ENCODE results near the gene MAP7. TPM values are rescaled to one million over a fixed set of nuclear protein-coding genes. Genes with fewer than 3 reads are reported as not detected.

The MAP7 gene
- total RNA-seq, 1 experiment from 2014 or later = 1.3 TPM

DNA sequence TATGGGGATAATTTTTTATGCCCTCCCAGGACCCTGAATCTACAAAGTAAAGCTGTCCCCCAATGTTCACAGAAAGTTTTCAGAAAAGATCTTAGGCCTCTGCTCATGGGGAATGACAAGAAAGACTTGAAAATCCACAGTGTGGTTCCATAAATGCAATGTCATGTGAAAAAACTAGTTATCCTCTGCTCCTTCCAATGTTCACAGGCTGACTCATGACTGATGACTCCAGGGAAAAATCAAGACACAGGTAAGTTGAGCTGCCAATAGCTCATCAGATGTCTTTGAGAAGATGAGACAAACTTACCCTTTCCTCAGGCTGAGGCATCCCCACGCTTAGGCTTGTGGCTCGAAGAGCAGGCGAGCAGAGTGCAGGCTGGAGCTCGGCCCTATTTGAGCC, 245.8 kb downstream of the MAP7 start:
- no peak for DNase-seq (ENCODE audit: low spot score)

- no peak for DNase-seq (ENCODE audit: low spot score)
Observed at GRCh38 chr6:136303516-136303915, 246.7 kb downstream of the MAP7 start.

DNA sequence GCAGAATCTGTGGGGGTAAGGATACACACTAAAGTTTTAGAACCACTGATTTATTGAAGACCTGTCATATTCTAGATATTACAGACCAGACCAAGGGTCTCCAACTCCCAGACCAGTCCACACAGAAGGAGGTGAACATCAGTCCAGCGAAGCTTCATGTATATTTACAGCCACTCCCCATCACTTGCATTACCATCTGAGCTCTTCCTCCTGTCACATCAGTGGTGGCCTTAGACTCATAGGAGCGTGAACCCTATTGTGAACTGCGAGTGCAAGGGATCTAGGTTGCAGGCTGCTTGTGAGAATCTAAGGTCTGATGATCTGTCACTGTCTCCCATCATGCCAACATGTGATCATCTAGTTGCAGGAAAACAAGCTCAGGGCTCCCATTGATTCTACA, 255.6 kb downstream of the MAP7 start:
- no peak for DNase-seq (ENCODE audit: low spot score)

Other genes with a start within 250 kb of the MAP7 start
- gene MAP3K5, start 242.1 kb upstream of the MAP7 start, total RNA-seq (2014; rRNA removed; shearing (Covaris generic)) = 2.1 and 2.2 TPM in 2 replicates